GM23248 (cell line): Measurements from ENCODE around the gene ZDHHC3. TPM values are rescaled to one million over a fixed set of nuclear protein-coding genes. Genes with fewer than 3 reads are reported as not detected.

ENCODE experiments used
- DNase-seq: peaks from one replicate; pipeline ENCODE4 v3.0.0-alpha.2; 2015
- H2AFZ ChIP-seq: fragments of 200-600 bp; sonication (generic); 2 replicates; pipeline ENCODE4 v1.6.1; 2016; ENCODE audit warnings: antibody characterized with exemption
- H3F3A ChIP-seq: fragments of 200-600 bp; sonication (generic); 2 replicates; pipeline ENCODE4 v1.6.1; 2016; ENCODE audit warnings: mild to moderate bottlenecking, antibody characterized with exemption, mixed run types; ENCODE audit not compliant: insufficient read depth
- H3K27ac ChIP-seq: fragments of 200-600 bp; sonication (generic); 2 replicates; pipeline ENCODE4 v1.5.1; 2016; ENCODE audit warnings: mild to moderate bottlenecking
- H3K27me3 ChIP-seq: fragments of 200-600 bp; sonication (generic); replicated peaks from 2 replicates; pipeline ENCODE4 v1.6.1; 2016; ENCODE audit warnings: mild to moderate bottlenecking; ENCODE audit not compliant: insufficient read depth
- H3K36me3 ChIP-seq: fragments of 200-600 bp; sonication (generic); 2 replicates; pipeline ENCODE4 v1.6.1; 2016; ENCODE audit warnings: low read depth, mild to moderate bottlenecking
- H3K4me1 ChIP-seq: fragments of 200-600 bp; sonication (generic); 2 replicates; pipeline ENCODE4 v1.6.1; 2016; ENCODE audit warnings: mild to moderate bottlenecking; ENCODE audit not compliant: insufficient read depth
- H3K4me2 ChIP-seq: fragments of 200-600 bp; sonication (generic); one replicate; pipeline ENCODE4 v1.6.1; 2016; ENCODE audit warnings: mild to moderate bottlenecking; ENCODE audit not compliant: unreplicated experiment
- H3K4me3 ChIP-seq: fragments of 200-600 bp; sonication (generic); 2 replicates; pipeline ENCODE4 v1.5.1; 2016; ENCODE audit warnings: mild to moderate bottlenecking
- H3K79me2 ChIP-seq: fragments of 200-600 bp; sonication (generic); 2 replicates; pipeline ENCODE4 v1.6.1; 2016; ENCODE audit warnings: mild to moderate bottlenecking; ENCODE audit not compliant: insufficient read depth
- H3K9ac ChIP-seq: fragments of 200-600 bp; sonication (generic); 2 replicates; pipeline ENCODE4 v1.6.1; 2016; ENCODE audit warnings: mild to moderate bottlenecking
- H3K9me2 ChIP-seq: fragments of 200-600 bp; sonication (generic); 2 replicates; pipeline ENCODE4 v1.6.1; 2016; ENCODE audit warnings: mixed run types, mild to moderate bottlenecking, moderate library complexity; ENCODE audit not compliant: insufficient read depth
- H3K9me3 ChIP-seq: fragments of 200-600 bp; sonication (generic); one replicate; pipeline ENCODE4 v1.6.1; 2017; ENCODE audit warnings: low read depth
- H4K20me1 ChIP-seq: fragments of 200-600 bp; sonication (generic); 2 replicates; pipeline ENCODE4 v1.6.0; 2016; ENCODE audit not compliant: insufficient read depth
- EZH2 ChIP-seq: fragments of 200-600 bp; sonication (generic); IDR thresholded peaks from 2 replicates; pipeline ENCODE4 v1.6.1; 2018; ENCODE audit warnings: antibody characterized with exemption, mild to moderate bottlenecking; ENCODE audit not compliant: insufficient read depth, poor library complexity, severe bottlenecking
- EZH2phosphoT487 ChIP-seq: fragments of 200-600 bp; sonication (generic); IDR thresholded peaks from 2 replicates; pipeline ENCODE4 v1.6.1; 2018; ENCODE audit warnings: antibody characterized with exemption, moderate library complexity, mild to moderate bottlenecking, low read depth; ENCODE audit not compliant: insufficient read depth
- WGBS, 2 experiments: methylation state at CpG; one replicate each; pipeline ENCODE4 v1.1.6; 2015 to 2017; ENCODE audit warnings: low lambda C conversion rate in 2 of 2, low coverage in 1 of 2; ENCODE audit errors: missing lambda C conversion rate in 2 of 2; 5-methylcytosine and 5-hydroxymethylcytosine counted together
- in situ Hi-C: fragments of 300-500 bp; cut with MboI; formaldehyde crosslinking; loops from 2 replicates; pipeline ENCODE4 v1.15.0; 2020
- polyA plus RNA-seq: library from polyadenylated mRNA; unstranded; fragments of >200 nt; fragmentation: Nextera tagmentation; extraction: Ambion mirVana; gene quantifications from 2 replicates; pipeline ENCODE4 v1.2.1, GENCODE V29; 2016
- total RNA-seq: library from RNA; depleted of rRNA; stranded (reverse); fragments of >200 nt; shearing (Covaris generic); gene quantifications from 2 replicates; pipeline ENCODE4 v1.2.3, GENCODE V29; 2014

Gene ZDHHC3
- total and polyA plus RNA-seq, 2 experiments from 2014 or later = 48.7 to 76.2 TPM

- 93 to 96% methylated on average over 3 of the region's 3 CpGs for WGBS, 2 experiments
- no peaks in the 10 kb centered on the region for H4K20me1 ChIP-seq
- H3K27ac ChIP-seq = no peak overlapping the region
- no peaks in the 10 kb centered on the region for H3K9me2 ChIP-seq
- H3K4me1 ChIP-seq = no peaks in the 10 kb centered on the region
- no peak overlapping the region for H3K4me2 ChIP-seq
- H2AFZ ChIP-seq = no peak overlapping the region
- no peaks in the 10 kb centered on the region for H3F3A ChIP-seq
- in situ Hi-C loops = no loop called here
- H3K9ac ChIP-seq = no peak overlapping the region
- H3K79me2 ChIP-seq = peaks cover 19% of the 10 kb centered on the region
- no peak overlapping the region for H3K4me3 ChIP-seq
- TF ChIP-seq EZH2phosphoT487 (no peak), EZH2 (no peak)
- no peaks in the 10 kb centered on the region for H3K9me3 ChIP-seq
- no peaks in the 10 kb centered on the region for H3K27me3 ChIP-seq
- DNase-seq = no peak
- H3K36me3 ChIP-seq = no peaks in the 10 kb centered on the region
Observed at GRCh38 chr3:44948239-44948638, 27.7 kb downstream of the ZDHHC3 start.

GRCh38 chr3:44942202-44942921 is 33.6 kb downstream of the ZDHHC3 start:
- peak overlapping the region; percentile 20; the same call in 1 of the 2 replicates for H3K9ac ChIP-seq
- H3K4me2 ChIP-seq = no peak overlapping the region
- 53 to 57% methylated on average over 9 of the region's 9 CpGs for WGBS, 2 experiments

GRCh38 chr3:44939581-44940036 is 36.4 kb downstream of the ZDHHC3 start:
- no peak for TF ChIP-seq EZH2
- TF ChIP-seq EZH2phosphoT487 = no peak

More at GRCh38 chr3:44942202-44942921, 33.6 kb downstream of the ZDHHC3 start:
- no peaks in the 10 kb centered on the region; the same call in 1 of the 2 replicates for H3K79me2 ChIP-seq
- peak overlapping the region; percentile 45 for H3K27ac ChIP-seq
- no peaks in the 10 kb centered on the region for H3K9me2 ChIP-seq
- DNase-seq = peak; percentile 80
- H3K4me1 ChIP-seq = peaks cover 8% of the 10 kb centered on the region
- in situ Hi-C loops = no loop called here
- 0 out of 2 replicates have a peak, but pooled peaks cover 3% of the 10 kb centered on the region for H3K36me3 ChIP-seq
- H3K9me3 ChIP-seq = no peaks in the 10 kb centered on the region
- no peaks in the 10 kb centered on the region for H4K20me1 ChIP-seq
- H2AFZ ChIP-seq = no peak overlapping the region
- peaks cover 12% of the 10 kb centered on the region for H3F3A ChIP-seq
- no peak for TF ChIP-seq EZH2
- TF ChIP-seq EZH2phosphoT487 = no peak
- H3K27me3 ChIP-seq = no peaks in the 10 kb centered on the region
- no peak overlapping the region for H3K4me3 ChIP-seq

GRCh38 chr3:44932986-44933944 is 42.7 kb downstream of the ZDHHC3 start:
- Histone ChIP-seq H3K4me3 (no peak overlapping the region), H3K9me3 (no peaks in the 10 kb centered on the region), H3K4me1 (no peaks in the 10 kb centered on the region), H3F3A (no peaks in the 10 kb centered on the region), H3K27me3 (no peaks in the 10 kb centered on the region), H3K27ac (no peak overlapping the region), H2AFZ (no peak overlapping the region), H3K79me2 (peaks cover 14% of the 10 kb centered on the region; the same call in 1 of the 2 replicates), H4K20me1 (no peaks in the 10 kb centered on the region), H3K4me2 (no peak overlapping the region), H3K9ac (no peak overlapping the region), H3K9me2 (no peaks in the 10 kb centered on the region), H3K36me3 (no peaks in the 10 kb centered on the region)
- WGBS, 2 experiments = 95 to 99% methylated on average over 14 of the region's 14 CpGs
- in situ Hi-C loops = no loop called here
- TF ChIP-seq EZH2phosphoT487 = no peak
- no peak for TF ChIP-seq EZH2
- DNase-seq = no peak

More at GRCh38 chr3:44939581-44940036, 36.4 kb downstream of the ZDHHC3 start:
- DNase-seq = no peak
- Histone ChIP-seq H3K27ac (no peak overlapping the region), H3K9ac (no peak overlapping the region), H3K9me3 (no peaks in the 10 kb centered on the region), H3K4me2 (no peak overlapping the region), H4K20me1 (no peaks in the 10 kb centered on the region), H3K27me3 (no peaks in the 10 kb centered on the region), H3K36me3 (0 out of 2 replicates have a peak, but pooled peaks cover 3% of the 10 kb centered on the region), H3K4me3 (no peak overlapping the region), H2AFZ (no peak overlapping the region), H3K79me2 (peaks cover 14% of the 10 kb centered on the region; the same call in 1 of the 2 replicates), H3F3A (peaks cover 12% of the 10 kb centered on the region), H3K9me2 (no peaks in the 10 kb centered on the region), H3K4me1 (peaks cover 8% of the 10 kb centered on the region)
- in situ Hi-C loops = no loop called here
- WGBS, 2 experiments = 81 to 84% methylated on average over 6 of the region's 6 CpGs
